Measurements from ENCODE around the gene SLC38A10. TPM values are rescaled to one million over a fixed set of nuclear protein-coding genes. Genes with fewer than 3 reads are reported as not detected.

SLC38A10 gene
- total RNA-seq, 2 experiments from 2014 or later = 56.0 to 147 TPM

GRCh38 chr17:81238490-81238814 lies 56.7 kb downstream of the SLC38A10 start:
- Histone ChIP-seq H3K4me3 (ENCODE audit: low read depth, low read length, poor library complexity, severe bottlenecking) (peak overlapping the region; percentile 79), H3K27ac (ENCODE audit: low read depth, low read length, poor library complexity, severe bottlenecking) (no peak overlapping the region), H3K4me2 (ENCODE audit: low read length) (peak overlapping the region; percentile 95), H4K20me1 (ENCODE audit: insufficient read depth, low read length) (peaks cover 5% of the 10 kb centered on the region; the same call in 1 of the 2 replicates), H2AFZ (ENCODE audit: low read length) (peak overlapping the region; percentile 35), H3K4me1 (ENCODE audit: insufficient read depth, low read length, poor library complexity, severe bottlenecking) (peaks cover 35% of the 10 kb centered on the region), H3K9me3 (ENCODE audit: low read length) (no peaks in the 10 kb centered on the region), H3K79me2 (ENCODE audit: insufficient read depth, low read depth, low read length) (peaks cover 30% of the 10 kb centered on the region), H3K9me2 (ENCODE audit: insufficient read depth, low read length) (no peaks in the 10 kb centered on the region), H3K36me3 (ENCODE audit: insufficient read depth, low read length) (peaks cover 33% of the 10 kb centered on the region)
- ChIA-PET CTCF (ENCODE audit: unreplicated experiment) (no interaction called here), POLR2A (interaction anchor here (1.1 to 2.3 kb wide), 2 partner anchors 10 to 16 kb away, joined by 3 to 12 read pairs; partner anchors contain the start of gene CEP131)
- DNase-seq (ENCODE audit: low spot score) = no peak
- BruUV-seq (replicated peaks) = TSS peak; percentile 77
- TF ChIP-seq CTCF (conservative IDR thresholded peaks at IDR 0.05; ENCODE audit: low read length) = no peak
- no peak for TF ChIP-seq EZH2phosphoT487 (IDR thresholded peaks at IDR 0.05; ENCODE audit: borderline replicate concordance, low read depth, low read length)
- intact Hi-C loops (cut with micrococcal nuclease; ENCODE audit: unreplicated experiment) = no loop called here

- peak; percentile 48 for DNase-seq (ENCODE audit: low spot score)
- intact Hi-C loops (cut with micrococcal nuclease; ENCODE audit: unreplicated experiment) = no loop called here
- ChIA-PET CTCF (ENCODE audit: unreplicated experiment) (no interaction called here), POLR2A (interaction anchor here (0.6 to 2.3 kb wide), 5 partner anchors 9 to 1459 kb away, joined by 3 to 12 read pairs (median 3); partner anchors contain the start of gene CEP131)
- Histone ChIP-seq H4K20me1 (ENCODE audit: insufficient read depth, low read length) (peaks cover 5% of the 10 kb centered on the region; the same call in 1 of the 2 replicates), H3K36me3 (ENCODE audit: insufficient read depth, low read length) (peaks cover 27% of the 10 kb centered on the region), H3K4me3 (ENCODE audit: low read depth, low read length, poor library complexity, severe bottlenecking) (peak overlapping the region; percentile 79), H2AFZ (ENCODE audit: low read length) (no peak overlapping the region), H3K4me1 (ENCODE audit: insufficient read depth, low read length, poor library complexity, severe bottlenecking) (peaks cover 35% of the 10 kb centered on the region), H3K9me2 (ENCODE audit: insufficient read depth, low read length) (no peaks in the 10 kb centered on the region), H3K9me3 (ENCODE audit: low read length) (no peaks in the 10 kb centered on the region), H3K27ac (ENCODE audit: low read depth, low read length, poor library complexity, severe bottlenecking) (no peak overlapping the region), H3K79me2 (ENCODE audit: insufficient read depth, low read depth, low read length) (peaks cover 30% of the 10 kb centered on the region), H3K4me2 (ENCODE audit: low read length) (peak overlapping the region; percentile 95)
- TF ChIP-seq CTCF (conservative IDR thresholded peaks at IDR 0.05; ENCODE audit: low read length) (no peak), EZH2phosphoT487 (IDR thresholded peaks at IDR 0.05; ENCODE audit: borderline replicate concordance, low read depth, low read length) (no peak)
- no TSS peak for BruUV-seq (replicated peaks)
Observed at GRCh38 chr17:81237591-81238489, 57.3 kb downstream of the SLC38A10 start.

GRCh38 chr17:81236784-81237183 lies 58.3 kb downstream of the SLC38A10 start:
- Histone ChIP-seq H3K36me3 (ENCODE audit: insufficient read depth, low read length) (peaks cover 21% of the 10 kb centered on the region), H3K4me1 (ENCODE audit: insufficient read depth, low read length, poor library complexity, severe bottlenecking) (peaks cover 29% of the 10 kb centered on the region), H3K9me3 (ENCODE audit: low read length) (no peaks in the 10 kb centered on the region), H3K4me2 (ENCODE audit: low read length) (no peak overlapping the region), H3K4me3 (ENCODE audit: low read depth, low read length, poor library complexity, severe bottlenecking) (no peak overlapping the region), H4K20me1 (ENCODE audit: insufficient read depth, low read length) (peaks cover under 1% of the 10 kb centered on the region; the same call in 1 of the 2 replicates), H3K79me2 (ENCODE audit: insufficient read depth, low read depth, low read length) (peaks cover 30% of the 10 kb centered on the region), H3K27ac (ENCODE audit: low read depth, low read length, poor library complexity, severe bottlenecking) (no peak overlapping the region), H2AFZ (ENCODE audit: low read length) (no peak overlapping the region), H3K9me2 (ENCODE audit: insufficient read depth, low read length) (no peaks in the 10 kb centered on the region)
- POLR2A ChIA-PET = no interaction called here
- no peak for DNase-seq (ENCODE audit: low spot score)
- intact Hi-C loops (cut with micrococcal nuclease; ENCODE audit: unreplicated experiment) = no loop called here
- TF ChIP-seq EZH2phosphoT487 (IDR thresholded peaks at IDR 0.05; ENCODE audit: borderline replicate concordance, low read depth, low read length) (no peak), CTCF (conservative IDR thresholded peaks at IDR 0.05; ENCODE audit: low read length) (no peak)
- CTCF ChIA-PET (ENCODE audit: unreplicated experiment) = no interaction called here
- no TSS peak for BruUV-seq (replicated peaks)

Data from OCI-LY7 (cell line).